Measurements from ENCODE around the gene SMIM10L1.
A peak's percentile ranks its signal among the peaks of the same experiment; 100 is the strongest.

Gene SMIM10L1

DNA sequence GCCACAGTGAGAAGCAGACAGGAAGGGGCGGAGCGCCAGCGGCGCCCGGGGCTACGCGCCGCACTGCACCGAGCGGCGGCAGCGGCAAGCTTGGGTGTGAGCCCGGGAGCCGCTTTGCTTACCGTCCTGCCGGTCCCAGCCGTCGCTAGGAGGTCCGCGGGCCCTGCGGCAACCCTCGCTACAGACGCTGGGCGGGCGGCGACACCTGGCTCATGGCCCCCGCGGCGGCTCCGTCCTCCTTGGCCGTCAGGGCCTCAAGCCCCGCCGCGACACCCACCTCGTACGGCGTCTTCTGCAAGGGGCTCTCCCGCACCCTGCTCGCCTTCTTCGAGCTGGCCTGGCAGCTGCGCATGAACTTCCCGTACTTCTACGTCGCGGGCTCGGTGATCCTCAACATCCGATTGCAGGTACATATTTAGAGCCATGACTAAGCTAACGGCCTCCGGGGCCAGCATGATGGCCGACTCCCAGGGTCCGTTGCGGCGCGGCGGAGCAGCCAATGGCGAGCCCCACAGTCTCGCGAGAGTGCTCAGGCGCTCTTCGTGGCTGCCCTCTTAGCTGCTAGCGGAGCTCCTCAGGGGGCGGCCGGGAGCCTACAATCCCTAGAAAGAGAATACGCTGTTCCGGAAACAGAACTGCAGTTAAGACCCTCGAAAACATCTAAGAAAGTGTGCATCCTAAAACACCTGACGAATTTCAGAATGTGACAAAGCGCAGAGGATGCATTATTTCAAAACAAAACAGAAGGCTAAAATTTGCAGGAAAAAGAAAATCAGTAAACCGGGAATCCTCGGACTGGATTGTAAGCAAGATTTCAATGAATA, at the start of gene SMIM10L1:
SMIM10L1 (plus strand) TSS at position 50 of the 824 bp plus-strand sequence; CDS start at position 213, 163 bp downstream.
- no peaks in the 10 kb centered on the region for H3K27me3 ChIP-seq
- peaks cover 0 to 40% (median 22%) of the 10 kb centered on the region in 4 donors for H3K4me1 ChIP-seq
- DNase-seq, result peak; percentile 91 to 96
- TF ChIP-seq, protein P1, sequence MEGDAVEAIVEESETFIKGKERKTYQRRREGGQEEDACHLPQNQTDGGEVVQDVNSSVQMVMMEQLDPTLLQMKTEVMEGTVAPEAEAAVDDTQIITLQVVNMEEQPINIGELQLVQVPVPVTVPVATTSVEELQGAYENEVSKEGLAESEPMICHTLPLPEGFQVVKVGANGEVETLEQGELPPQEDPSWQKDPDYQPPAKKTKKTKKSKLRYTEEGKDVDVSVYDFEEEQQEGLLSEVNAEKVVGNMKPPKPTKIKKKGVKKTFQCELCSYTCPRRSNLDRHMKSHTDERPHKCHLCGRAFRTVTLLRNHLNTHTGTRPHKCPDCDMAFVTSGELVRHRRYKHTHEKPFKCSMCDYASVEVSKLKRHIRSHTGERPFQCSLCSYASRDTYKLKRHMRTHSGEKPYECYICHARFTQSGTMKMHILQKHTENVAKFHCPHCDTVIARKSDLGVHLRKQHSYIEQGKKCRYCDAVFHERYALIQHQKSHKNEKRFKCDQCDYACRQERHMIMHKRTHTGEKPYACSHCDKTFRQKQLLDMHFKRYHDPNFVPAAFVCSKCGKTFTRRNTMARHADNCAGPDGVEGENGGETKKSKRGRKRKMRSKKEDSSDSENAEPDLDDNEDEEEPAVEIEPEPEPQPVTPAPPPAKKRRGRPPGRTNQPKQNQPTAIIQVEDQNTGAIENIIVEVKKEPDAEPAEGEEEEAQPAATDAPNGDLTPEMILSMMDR (IDR thresholded peaks at IDR 0.05), result no peak
- peak within 1 kb of the TSS; percentile 97 to 99 for H3K27ac ChIP-seq
- intact Hi-C loops (cut with DNase I; ENCODE audit: low total_unique reads), result loop anchor here (5.0 kb wide), 1 partner anchor 1096 kb away; the partner anchor contains the start of gene LRP6
- peak within 1 kb of the TSS; percentile 94 to 98 for H3K4me3 ChIP-seq
- H3K36me3 ChIP-seq, result no peaks in the 10 kb centered on the region
- no peaks in the 10 kb centered on the region for H3K9me3 ChIP-seq

DNA sequence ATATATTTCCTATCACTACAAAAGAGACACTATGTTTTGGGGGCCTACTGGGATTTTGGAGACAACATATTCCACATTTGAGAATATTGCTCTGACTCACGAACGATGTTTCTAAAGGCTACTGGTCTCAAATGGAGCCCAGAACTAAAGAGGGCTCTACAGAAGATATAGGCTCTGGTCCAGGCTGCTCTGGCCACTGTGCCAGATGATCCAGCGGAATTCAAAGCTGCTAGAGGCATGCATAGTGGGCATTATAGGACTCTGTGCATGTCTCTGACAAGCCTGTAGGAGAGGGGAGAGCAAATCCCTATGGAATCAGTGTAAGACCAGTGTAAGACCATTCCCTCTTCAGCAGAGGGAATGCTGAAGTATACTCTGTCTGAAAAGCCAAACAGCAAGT, 40.6 kb upstream of the SMIM10L1 start:
- intact Hi-C loops (cut with DNase I; ENCODE audit: low total_unique reads), result no loop called here
- Histone ChIP-seq H3K27me3 (no peaks in the 10 kb centered on the region), H3K27ac (no peak overlapping the region), H3K4me1 (peaks cover 0 to 4% (median 0%) of the 10 kb centered on the region in 4 donors), H3K36me3 (no peaks in the 10 kb centered on the region), H3K9me3 (no peaks in the 10 kb centered on the region), H3K4me3 (no peak overlapping the region)
- TF ChIP-seq, protein P1 (IDR thresholded peaks at IDR 0.05), result no peak
- no peak for DNase-seq

DNA sequence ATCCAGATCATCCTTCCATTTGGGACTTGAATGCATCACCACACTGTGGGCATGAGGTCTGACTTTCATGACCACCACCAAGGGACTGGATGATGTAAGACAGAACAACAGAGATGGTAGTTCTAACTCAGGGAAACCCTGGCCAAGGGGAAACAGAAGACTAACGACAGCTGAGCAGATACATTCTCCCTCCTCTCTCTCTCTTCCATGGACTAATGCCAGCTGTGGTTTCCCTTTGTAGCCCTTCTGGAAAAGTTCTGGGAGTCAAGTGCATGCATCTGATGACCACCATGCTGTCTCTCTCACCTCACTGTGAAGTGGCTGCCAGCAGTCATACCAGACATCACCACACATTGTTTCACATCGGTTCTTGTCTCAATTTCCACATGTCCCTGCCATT, 40.0 kb upstream of the SMIM10L1 start:
- no peak for DNase-seq
- Histone ChIP-seq H3K4me3 (no peak overlapping the region), H3K27ac (no peak overlapping the region), H3K36me3 (no peaks in the 10 kb centered on the region), H3K9me3 (no peaks in the 10 kb centered on the region), H3K4me1 (peaks cover 0 to 4% (median 0%) of the 10 kb centered on the region in 4 donors), H3K27me3 (no peaks in the 10 kb centered on the region)
- intact Hi-C loops (cut with DNase I; ENCODE audit: low total_unique reads), result no loop called here
- TF ChIP-seq, protein P1 (IDR thresholded peaks at IDR 0.05), result no peak

DNA sequence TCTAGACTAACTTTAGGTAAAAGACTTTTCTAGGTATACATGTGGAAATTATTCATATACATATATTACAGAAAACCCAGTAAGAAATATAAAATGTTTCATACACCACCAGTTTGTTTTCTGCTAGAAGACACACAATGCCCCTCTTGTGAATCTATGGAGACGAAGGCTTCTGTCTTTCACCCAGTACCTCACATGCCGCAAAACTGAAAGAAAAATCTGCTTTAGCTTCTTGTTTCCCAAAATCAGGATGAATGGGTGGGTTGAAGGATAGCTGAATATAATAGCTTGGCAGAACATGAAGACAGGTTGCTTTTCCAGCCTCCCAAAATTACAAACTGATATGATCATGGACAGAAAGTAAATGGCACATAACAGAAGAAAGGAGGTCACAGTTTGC, 37.8 kb upstream of the SMIM10L1 start:
- Histone ChIP-seq H3K9me3 (no peaks in the 10 kb centered on the region), H3K4me3 (no peak overlapping the region), H3K27ac (no peak overlapping the region), H3K4me1 (peaks cover 0 to 4% (median 0%) of the 10 kb centered on the region in 4 donors), H3K36me3 (no peaks in the 10 kb centered on the region), H3K27me3 (no peaks in the 10 kb centered on the region)
- intact Hi-C loops (cut with DNase I; ENCODE audit: low total_unique reads), result no loop called here
- TF ChIP-seq, protein P1 (IDR thresholded peaks at IDR 0.05), result no peak
- DNase-seq, result no peak

DNA sequence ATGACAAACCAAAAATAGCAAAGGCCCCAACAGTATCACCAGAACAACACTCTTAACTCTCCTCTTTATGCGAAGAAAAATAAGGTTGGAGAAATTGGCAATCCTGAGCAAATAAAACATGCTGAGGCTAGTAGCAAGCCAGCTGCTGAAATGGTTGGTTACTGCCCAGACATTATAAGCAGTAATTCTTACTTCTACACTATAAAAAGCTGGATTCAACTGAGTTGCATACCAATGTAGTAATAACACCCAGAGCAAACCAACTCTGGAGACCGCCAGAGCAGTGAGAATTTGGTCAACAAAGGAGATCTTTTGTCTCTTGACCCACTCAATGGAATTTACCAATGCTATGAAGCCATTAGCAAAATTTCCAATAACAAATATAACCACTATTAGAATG, 37.2 kb upstream of the SMIM10L1 start:
- Histone ChIP-seq H3K36me3 (no peaks in the 10 kb centered on the region), H3K4me3 (no peak overlapping the region), H3K9me3 (no peaks in the 10 kb centered on the region), H3K4me1 (peaks cover 0 to 4% (median 0%) of the 10 kb centered on the region in 4 donors), H3K27me3 (no peaks in the 10 kb centered on the region), H3K27ac (no peak overlapping the region)
- DNase-seq, result no peak
- intact Hi-C loops (cut with DNase I; ENCODE audit: low total_unique reads), result no loop called here
- TF ChIP-seq, protein P1 (IDR thresholded peaks at IDR 0.05), result no peak
